Measurements from ENCODE around the gene ZNF639. TPM values are rescaled to one million over a fixed set of nuclear protein-coding genes. Genes with fewer than 3 reads are reported as not detected.

ZNF639 gene
- total RNA-seq, 2 experiments from 2014 or later: 88.1 to 90.8 TPM

DNA sequence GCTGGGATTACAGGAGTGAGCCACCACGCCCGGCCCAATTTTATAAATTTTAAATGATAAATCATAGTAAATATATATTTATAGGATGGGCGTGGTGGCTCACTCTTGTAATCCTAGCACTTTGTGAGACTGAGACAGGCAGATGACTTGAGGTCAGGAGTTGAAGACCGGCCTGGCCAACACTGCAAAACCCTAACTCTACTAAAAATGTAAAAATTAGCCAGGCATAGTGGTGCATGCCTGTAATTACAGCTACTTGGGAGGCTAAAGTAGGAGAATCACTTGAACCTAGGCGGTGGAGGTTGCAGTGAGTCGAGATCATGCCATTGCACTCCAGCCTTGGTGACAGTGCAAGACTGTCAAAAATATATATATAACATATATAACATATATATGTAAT is 51.1 kb downstream of the ZNF639 start:
- POLR2A ChIA-PET: no interaction called here
- ATAC-seq (ENCODE audit: poor library complexity) (no peak), DNase-seq (no peak)
- Histone ChIP-seq H3K36me3 (ENCODE audit: insufficient read depth, low read length) (peaks cover 58% of the 10 kb centered on the region), H3K27me3 (ENCODE audit: control insufficient read depth in 1 of 2, insufficient read depth in 2 of 2, low read length in 2 of 2) (no peaks in the 10 kb centered on the region), H3K9me3 (ENCODE audit: control insufficient read depth in 1 of 2, insufficient read depth in 1 of 2, low read length in 2 of 2) (no peaks in the 10 kb centered on the region), H3K4me1 (ENCODE audit: insufficient read depth, low read length) (no peaks in the 10 kb centered on the region), H3K4me3 (ENCODE audit: low read length) (no peak overlapping the region), H3K27ac (ENCODE audit: low read depth in 1 of 2, low read length in 2 of 2) (no peak overlapping the region)
- no peak overlapping the region for H3K4me3 Mint-ChIP-seq
- no peaks in the 10 kb centered on the region for H3K4me1 Mint-ChIP-seq (ENCODE audit: low read depth)
- TF ChIP-seq, protein P1, sequence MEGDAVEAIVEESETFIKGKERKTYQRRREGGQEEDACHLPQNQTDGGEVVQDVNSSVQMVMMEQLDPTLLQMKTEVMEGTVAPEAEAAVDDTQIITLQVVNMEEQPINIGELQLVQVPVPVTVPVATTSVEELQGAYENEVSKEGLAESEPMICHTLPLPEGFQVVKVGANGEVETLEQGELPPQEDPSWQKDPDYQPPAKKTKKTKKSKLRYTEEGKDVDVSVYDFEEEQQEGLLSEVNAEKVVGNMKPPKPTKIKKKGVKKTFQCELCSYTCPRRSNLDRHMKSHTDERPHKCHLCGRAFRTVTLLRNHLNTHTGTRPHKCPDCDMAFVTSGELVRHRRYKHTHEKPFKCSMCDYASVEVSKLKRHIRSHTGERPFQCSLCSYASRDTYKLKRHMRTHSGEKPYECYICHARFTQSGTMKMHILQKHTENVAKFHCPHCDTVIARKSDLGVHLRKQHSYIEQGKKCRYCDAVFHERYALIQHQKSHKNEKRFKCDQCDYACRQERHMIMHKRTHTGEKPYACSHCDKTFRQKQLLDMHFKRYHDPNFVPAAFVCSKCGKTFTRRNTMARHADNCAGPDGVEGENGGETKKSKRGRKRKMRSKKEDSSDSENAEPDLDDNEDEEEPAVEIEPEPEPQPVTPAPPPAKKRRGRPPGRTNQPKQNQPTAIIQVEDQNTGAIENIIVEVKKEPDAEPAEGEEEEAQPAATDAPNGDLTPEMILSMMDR (IDR thresholded peaks at IDR 0.05): no peak
- H3K9me3 Mint-ChIP-seq: no peaks in the 10 kb centered on the region
- intact Hi-C loops (cut with DNase I, micrococcal nuclease): no loop called here
- CTCF ChIA-PET: interaction anchor here (1.0 to 1.2 kb wide), 2 partner anchors 22 to 24 kb away, joined by 3 to 4 read pairs; no protein-coding TSS in a partner anchor
- no peaks in the 10 kb centered on the region for H3K27me3 Mint-ChIP-seq
- H3K27ac Mint-ChIP-seq: no peak overlapping the region
- peaks cover 67% of the 10 kb centered on the region for H3K36me3 Mint-ChIP-seq (ENCODE audit: low read depth)

DNA sequence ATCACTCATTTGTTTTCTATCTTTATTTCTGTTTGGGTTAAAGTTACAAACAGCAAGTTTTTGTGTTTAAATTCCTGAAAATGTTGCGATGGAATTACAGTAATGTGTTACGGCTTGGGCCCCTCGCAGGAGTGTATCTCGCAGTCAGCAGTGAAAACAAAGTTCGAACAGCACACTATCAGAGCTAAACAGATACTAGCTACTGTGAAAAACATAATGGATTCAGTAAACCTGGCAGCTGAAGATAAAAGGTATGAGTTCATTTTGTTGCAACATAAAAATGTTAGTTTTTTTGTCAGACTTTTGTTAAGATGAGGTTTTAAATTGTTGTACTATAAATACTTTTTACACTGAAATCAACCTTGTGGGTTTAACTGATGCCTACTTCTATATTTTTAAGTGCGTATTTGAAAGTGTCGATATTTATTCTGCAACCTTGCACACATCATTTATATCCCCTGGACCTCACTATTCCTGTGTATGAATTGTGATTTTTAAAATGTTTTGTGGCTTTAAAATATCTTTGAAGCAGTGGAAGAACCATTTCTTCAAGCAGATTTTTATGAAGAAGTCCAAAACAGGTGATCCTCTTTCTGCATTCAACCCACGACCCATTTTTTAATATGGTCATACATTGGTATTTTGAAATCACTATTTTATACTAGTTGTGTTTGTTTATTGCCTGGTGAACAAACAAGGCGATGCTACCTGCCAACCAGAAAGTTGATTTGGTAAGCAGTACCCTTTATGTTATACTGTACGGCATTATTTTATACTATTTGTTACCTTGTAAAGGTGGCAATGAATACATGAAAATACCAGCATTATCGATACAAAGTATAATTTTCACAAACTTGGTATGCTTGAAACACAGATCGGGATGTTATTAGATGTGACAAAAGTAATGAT is 52.5 kb downstream of the ZNF639 start:
- Mint-ChIP-seq H3K27ac (no peak overlapping the region), H3K9me3 (no peaks in the 10 kb centered on the region), H3K4me1 (ENCODE audit: low read depth) (no peaks in the 10 kb centered on the region), H3K36me3 (ENCODE audit: low read depth) (peaks cover 72% of the 10 kb centered on the region), H3K27me3 (no peaks in the 10 kb centered on the region), H3K4me3 (no peak overlapping the region)
- Histone ChIP-seq H3K27ac (ENCODE audit: low read depth in 1 of 2, low read length in 2 of 2) (no peak overlapping the region), H3K4me3 (ENCODE audit: low read length) (no peak overlapping the region), H3K36me3 (ENCODE audit: insufficient read depth, low read length) (peaks cover 57% of the 10 kb centered on the region), H3K9me3 (ENCODE audit: control insufficient read depth in 1 of 2, insufficient read depth in 1 of 2, low read length in 2 of 2) (no peaks in the 10 kb centered on the region), H3K4me1 (ENCODE audit: insufficient read depth, low read length) (no peaks in the 10 kb centered on the region), H3K27me3 (ENCODE audit: control insufficient read depth in 1 of 2, insufficient read depth in 2 of 2, low read length in 2 of 2) (no peaks in the 10 kb centered on the region)
- ATAC-seq (ENCODE audit: poor library complexity): no peak
- DNase-seq: no peak
- CTCF ChIA-PET: interaction anchor here (1.2 to 1.6 kb wide), 2 partner anchors 22 to 25 kb away, joined by 4 read pairs; no protein-coding TSS in a partner anchor
- TF ChIP-seq, protein P1 (IDR thresholded peaks at IDR 0.05): no peak
- intact Hi-C loops (cut with DNase I, micrococcal nuclease): no loop called here
- POLR2A ChIA-PET: no interaction called here

DNA sequence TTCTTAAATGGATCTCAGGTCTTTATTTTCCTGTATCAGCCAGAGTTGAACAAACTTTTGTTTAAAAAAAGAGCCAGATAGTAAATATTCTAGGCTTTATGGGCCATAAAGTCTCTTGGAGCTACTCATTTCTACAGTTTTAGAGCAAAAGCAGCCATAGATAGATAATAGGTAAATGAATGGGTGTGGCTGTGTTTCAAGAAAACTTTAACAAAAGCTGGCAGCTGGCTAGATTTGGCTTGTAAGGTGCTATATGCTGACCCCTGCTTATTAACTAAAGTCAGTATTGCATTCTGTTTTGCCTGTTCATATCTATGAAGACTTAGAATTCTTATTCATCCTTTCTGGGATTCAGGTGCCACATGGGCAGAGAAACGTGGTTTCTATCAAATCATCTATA is 53.6 kb downstream of the ZNF639 start:
- Histone ChIP-seq H3K4me1 (ENCODE audit: insufficient read depth, low read length) (no peaks in the 10 kb centered on the region), H3K27me3 (ENCODE audit: control insufficient read depth in 1 of 2, insufficient read depth in 2 of 2, low read length in 2 of 2) (no peaks in the 10 kb centered on the region), H3K36me3 (ENCODE audit: insufficient read depth, low read length) (peaks cover 61% of the 10 kb centered on the region), H3K27ac (ENCODE audit: low read depth in 1 of 2, low read length in 2 of 2) (no peak overlapping the region), H3K9me3 (ENCODE audit: control insufficient read depth in 1 of 2, insufficient read depth in 1 of 2, low read length in 2 of 2) (no peaks in the 10 kb centered on the region), H3K4me3 (ENCODE audit: low read length) (no peak overlapping the region)
- Mint-ChIP-seq H3K27ac (no peak overlapping the region), H3K9me3 (no peaks in the 10 kb centered on the region), H3K4me3 (no peak overlapping the region), H3K27me3 (no peaks in the 10 kb centered on the region), H3K4me1 (ENCODE audit: low read depth) (no peaks in the 10 kb centered on the region), H3K36me3 (ENCODE audit: low read depth) (peaks cover 72% of the 10 kb centered on the region)
- CTCF ChIA-PET: interaction anchor here (1.6 kb wide), 1 partner anchor 23 kb away, joined by 4 read pairs; no protein-coding TSS in a partner anchor
- DNase-seq: no peak
- POLR2A ChIA-PET: no interaction called here
- TF ChIP-seq, protein P1 (IDR thresholded peaks at IDR 0.05): no peak
- intact Hi-C loops (cut with DNase I, micrococcal nuclease): no loop called here
- no peak for ATAC-seq (ENCODE audit: poor library complexity)

Other genes starting within 250 kb of the ZNF639 start
- 10 to 100 TPM; 57.1 to 63.1 TPM for gene PIK3CA, start 174.7 kb upstream of the ZNF639 start, total RNA-seq
- gene KCNMB3, start 71.9 kb upstream of the ZNF639 start, total RNA-seq: under 1 TPM; 0.58 to 0.70 TPM
- 10 to 100 TPM; 20.7 to 26.1 TPM for gene MFN1, start 24.7 kb downstream of the ZNF639 start, total RNA-seq
- under 1 TPM; 0.41 to 0.56 TPM for gene GNB4, start 128.4 kb downstream of the ZNF639 start, total RNA-seq
- 10 to 100 TPM; 19.0 to 19.3 TPM for gene ACTL6A, start 239.9 kb downstream of the ZNF639 start, total RNA-seq